Hypothalamus (tissue), 51 donors: ENCODE measurements around the gene ZNF710.
A peak's percentile ranks its signal among the peaks of the same experiment; 100 is the strongest.
"Not testable (repeated sequence)": the region's sequence is repeated elsewhere in the genome, so short reads cannot be mapped to it uniquely, and the experiment has no call there.

Experiments
- DNase-seq, 51 donors: peaks; one replicate each; lab custom pipeline; 2025; lab: John Stamatoyannopoulos, UW

ZNF710 gene

GRCh38 chr15:90099072-90099867 lies 98.1 kb downstream of the ZNF710 start:
- DNase-seq = no peak

GRCh38 chr15:90099868-90100831 lies 99.0 kb downstream of the ZNF710 start:
- peak in 32 of 51 donors; percentile 26 to 79 (median 56) for DNase-seq

- peak in 45 of 51 donors; percentile 43 to 93 (median 72) for DNase-seq
These were observed 100.2 kb downstream of the ZNF710 start for GRCh38 chr15:90101130-90101968.

- DNase-seq = peak in 48 of 51 donors; percentile 43 to 92 (median 77)
These were observed 101.1 kb downstream of the ZNF710 start, which contains the start of gene IDH2 for GRCh38 chr15:90101969-90102890. TSS of gene IDH2 (minus strand) at chr15:90102468. CDS start at chr15:90102390, 78 bp downstream.

GRCh38 chr15:90103701-90104329 lies 102.7 kb downstream of the ZNF710 start:
- no peak for DNase-seq

- DNase-seq = no peak
These were observed 103.4 kb downstream of the ZNF710 start for GRCh38 chr15:90104551-90104950.

- no peak for DNase-seq
These were observed 104.4 kb downstream of the ZNF710 start for GRCh38 chr15:90105521-90105920.

GRCh38 chr15:90106522-90107117 lies 105.5 kb downstream of the ZNF710 start:
- DNase-seq = peak in 1 of 51 donors; percentile 41

- not testable (repeated sequence) for DNase-seq
These were observed 106.9 kb downstream of the ZNF710 start for GRCh38 chr15:90108038-90108437.

- not testable (repeated sequence) for DNase-seq
These were observed 108.1 kb downstream of the ZNF710 start for GRCh38 chr15:90109163-90109751.

GRCh38 chr15:90113166-90113565 lies 112.0 kb downstream of the ZNF710 start:
- no peak for DNase-seq

GRCh38 chr15:90114451-90114901 lies 113.4 kb downstream of the ZNF710 start:
- DNase-seq = no peak

- no peak for DNase-seq
These were observed 114.7 kb downstream of the ZNF710 start for GRCh38 chr15:90115783-90116182.

- DNase-seq = no peak
These were observed 118.2 kb downstream of the ZNF710 start for GRCh38 chr15:90119367-90119766.

- DNase-seq = no peak
These were observed 120.0 kb downstream of the ZNF710 start for GRCh38 chr15:90121086-90121485.

GRCh38 chr15:90124507-90124906 lies 123.4 kb downstream of the ZNF710 start:
- no peak for DNase-seq

- no peak for DNase-seq
These were observed 124.9 kb downstream of the ZNF710 start for GRCh38 chr15:90126022-90126421.
